ENCODE data around the gene MGRN1. TPM values are rescaled to one million over a fixed set of nuclear protein-coding genes. Genes with fewer than 3 reads are reported as not detected.

The MGRN1 gene
- total RNA-seq, 1 experiment from 2014 or later: 24.0 TPM

DNA sequence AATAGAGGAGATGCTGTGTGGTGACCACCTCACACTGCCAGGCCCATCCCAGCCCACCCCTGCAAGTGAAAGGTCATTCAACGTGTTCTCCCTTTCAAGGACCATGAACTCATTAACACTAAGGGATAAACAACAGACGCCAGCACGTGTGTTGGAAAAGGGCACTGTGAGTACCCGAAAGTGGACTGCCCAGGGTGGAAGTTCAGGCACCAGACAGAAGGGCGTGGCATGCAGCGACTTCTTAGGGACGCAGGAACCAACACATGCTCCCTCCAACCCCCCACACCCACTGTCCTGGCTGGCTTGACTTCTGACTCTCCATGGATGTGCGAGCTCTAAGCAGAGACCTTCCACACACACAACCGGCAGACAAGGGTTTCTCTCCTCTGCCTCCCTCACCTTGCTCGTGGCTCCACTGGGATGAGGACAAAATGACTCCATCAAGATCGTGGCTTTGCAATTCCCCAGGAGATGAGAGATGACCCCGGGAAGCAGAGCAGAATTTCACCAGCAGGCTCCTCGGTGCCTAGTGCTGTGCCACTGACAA, 20.9 kb upstream of the MGRN1 start:
- no peak for DNase-seq (ENCODE audit: low read depth)

- no peak for DNase-seq (ENCODE audit: low read depth)
Observed at GRCh38 chr16:4604401-4604800, 20.2 kb upstream of the MGRN1 start.

DNA sequence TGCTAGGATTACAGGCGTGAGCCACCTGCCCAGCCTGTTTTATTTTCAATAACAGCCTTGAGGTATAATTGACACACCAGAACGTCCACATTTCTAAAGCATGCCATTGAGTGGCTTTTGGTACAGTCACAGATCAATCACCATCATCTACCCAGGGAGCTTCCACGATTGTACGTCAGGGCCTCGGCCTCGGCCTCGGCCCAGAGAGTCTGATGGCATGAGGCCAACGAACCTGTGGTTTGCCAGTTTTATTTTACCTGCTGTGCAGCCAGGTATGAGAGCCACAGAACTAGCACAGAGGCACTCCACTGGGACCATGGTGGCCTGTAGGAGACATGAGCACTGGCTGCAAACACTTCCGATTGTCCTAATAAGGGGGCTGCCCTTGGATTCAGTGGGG, 18.3 kb upstream of the MGRN1 start:
- no peak for DNase-seq (ENCODE audit: low read depth)

DNA sequence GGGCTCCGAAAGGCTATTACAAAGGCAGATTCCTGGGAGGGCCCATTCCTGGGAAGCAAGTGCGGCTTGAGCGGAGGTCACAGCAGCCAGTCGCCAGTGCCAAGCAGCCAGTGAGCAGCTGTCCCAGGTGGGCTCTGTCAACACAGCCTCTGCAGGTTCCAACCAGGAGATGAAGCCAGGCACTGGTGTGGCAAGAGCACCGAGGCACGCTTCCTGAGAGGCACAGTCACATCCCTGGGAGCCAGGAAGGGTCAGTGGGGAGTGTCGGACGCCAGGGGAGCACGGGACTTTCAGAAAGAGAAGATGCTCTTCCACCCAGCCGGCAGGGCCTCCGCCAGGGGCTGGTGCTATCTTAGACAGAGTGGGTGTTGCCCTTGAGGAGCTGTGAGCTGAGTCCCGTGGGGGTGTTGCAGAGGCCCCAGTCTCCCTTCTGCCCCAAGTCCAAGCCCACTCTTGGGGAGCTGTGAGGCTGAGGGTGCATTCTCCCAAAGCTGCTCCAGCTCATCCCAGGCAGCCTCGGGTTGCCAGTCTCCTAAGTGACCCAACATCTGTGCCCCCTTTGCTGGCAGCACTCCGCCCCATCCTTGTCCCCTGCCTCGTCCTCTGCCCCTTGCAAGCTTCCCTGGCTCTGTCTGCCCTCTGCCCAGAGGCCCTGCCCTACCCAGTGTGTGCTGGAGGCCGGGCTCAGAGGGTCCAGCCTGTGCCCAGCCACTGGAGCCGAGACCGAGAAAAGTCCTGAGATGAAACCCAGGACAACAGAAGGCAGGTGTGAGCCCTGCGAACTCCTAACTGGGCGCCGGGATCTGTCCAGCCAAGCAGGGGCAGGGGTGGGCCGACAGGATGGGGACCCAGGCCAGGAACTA, 16.6 kb upstream of the MGRN1 start:
- no peak for DNase-seq (ENCODE audit: low read depth)

GRCh38 chr16:4608704-4608980, 16.0 kb upstream of the MGRN1 start:
- DNase-seq (ENCODE audit: low read depth): no peak

GRCh38 chr16:4609200-4610010, 15.2 kb upstream of the MGRN1 start:
- DNase-seq (ENCODE audit: low read depth): no peak

DNA sequence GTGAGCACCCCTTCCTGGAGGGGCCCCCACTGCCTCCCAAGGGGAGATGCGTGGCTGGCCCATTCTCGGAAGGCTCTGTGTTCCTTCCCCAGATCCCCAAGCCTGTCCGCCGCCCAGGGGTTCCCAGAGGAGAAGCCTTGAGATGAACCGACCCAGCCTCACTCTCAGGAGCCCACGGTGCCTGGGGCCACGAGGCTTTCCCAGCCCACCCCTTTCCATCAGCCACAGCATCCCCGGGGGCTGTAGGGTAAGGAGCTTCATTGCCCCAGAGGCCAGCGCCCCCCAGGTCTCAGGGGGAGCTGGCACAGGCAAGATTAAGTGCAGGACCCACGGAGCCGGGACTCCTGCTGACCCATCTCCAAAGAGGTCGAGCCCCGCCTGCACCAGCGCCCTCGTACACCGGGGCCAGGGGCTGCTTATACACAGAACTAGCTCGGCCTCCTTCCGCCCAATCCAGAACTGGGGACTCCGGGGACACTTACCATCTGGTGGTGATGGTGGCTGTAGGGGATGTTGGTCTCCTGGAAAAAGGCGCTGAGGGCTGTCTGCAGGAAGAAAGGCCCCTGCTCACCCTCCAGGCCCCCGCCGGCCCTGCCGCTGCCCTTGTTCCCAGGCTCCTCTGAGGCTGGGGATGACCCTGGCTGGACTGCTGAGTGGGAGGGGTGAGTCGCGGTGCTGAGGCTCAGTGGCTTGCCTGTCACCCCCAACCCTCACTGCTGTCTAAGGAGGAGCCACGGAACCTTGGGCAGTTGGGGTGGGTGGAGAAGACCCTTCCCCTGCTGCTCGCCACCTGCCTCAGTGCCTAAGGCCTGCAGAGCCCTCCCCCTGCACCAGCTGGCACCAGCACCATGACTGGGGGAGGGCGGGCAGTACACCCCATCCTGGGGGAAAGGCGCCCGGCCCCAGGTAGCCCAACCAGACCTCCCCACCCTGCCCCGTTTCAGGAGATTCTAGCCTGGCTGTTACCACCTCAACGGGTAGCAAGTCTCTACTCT, 14.3 kb upstream of the MGRN1 start:
- no peak for DNase-seq (ENCODE audit: low read depth)

- no peak for DNase-seq (ENCODE audit: low read depth)
Observed at GRCh38 chr16:4611337-4612021, 13.1 kb upstream of the MGRN1 start.

DNA sequence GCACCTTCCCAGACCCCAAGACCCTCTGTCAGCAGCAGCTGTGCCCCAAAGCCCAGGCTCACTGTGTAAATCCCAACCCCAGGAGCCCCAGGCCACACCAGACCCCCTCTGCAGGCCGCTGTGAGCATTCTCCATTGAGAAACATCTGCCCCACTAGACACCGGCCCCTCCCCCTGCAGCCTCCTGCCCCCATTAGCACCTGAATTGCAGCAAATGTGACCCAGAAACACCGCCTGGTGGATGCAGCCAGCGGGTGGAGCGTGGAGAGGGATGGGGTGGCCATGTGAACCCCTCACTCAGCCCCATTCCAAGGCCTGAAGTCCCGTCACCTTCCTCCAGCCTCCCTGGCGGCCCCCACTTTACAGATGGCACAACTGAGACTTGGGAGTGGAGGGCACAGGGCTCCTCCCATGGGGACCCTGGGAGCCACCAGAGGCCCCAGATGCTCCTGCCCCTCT, 12.1 kb upstream of the MGRN1 start:
- DNase-seq (ENCODE audit: low read depth): no peak

DNA sequence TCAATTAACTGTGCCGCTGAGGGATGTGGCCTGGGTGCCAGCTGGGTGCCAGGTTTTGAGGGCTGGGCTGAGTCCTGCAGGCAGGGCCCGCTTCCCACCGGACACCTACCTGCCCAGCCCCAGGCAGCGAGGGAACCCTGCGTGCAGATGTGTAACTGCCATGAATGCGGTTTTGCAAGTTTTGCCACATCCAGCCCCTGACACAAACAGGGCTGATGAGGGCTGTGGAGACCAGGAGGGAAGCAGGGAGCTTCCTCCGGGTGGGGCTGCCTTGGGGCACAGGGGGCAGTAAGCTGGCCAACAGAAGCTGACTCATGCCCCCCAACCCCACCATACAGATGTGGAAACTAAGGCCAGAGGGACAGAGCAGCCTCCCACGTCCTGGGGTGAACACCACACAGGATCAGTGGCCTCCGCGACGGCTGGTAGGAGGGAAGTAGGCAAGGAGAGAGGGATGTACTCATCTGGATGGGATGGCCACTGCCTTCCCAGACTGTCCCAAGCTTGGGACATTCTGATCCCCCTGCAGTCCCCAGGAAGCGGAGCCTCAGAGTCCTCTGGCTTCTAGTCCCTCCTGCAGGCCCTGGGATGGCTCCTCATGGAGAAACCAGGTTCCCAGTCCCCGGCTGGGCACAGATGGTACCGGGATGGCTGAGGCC, 11.5 kb upstream of the MGRN1 start:
- no peak for DNase-seq (ENCODE audit: low read depth)

- DNase-seq (ENCODE audit: low read depth): peak; percentile 26
Observed at GRCh38 chr16:4613636-4614570, 10.7 kb upstream of the MGRN1 start.

DNA sequence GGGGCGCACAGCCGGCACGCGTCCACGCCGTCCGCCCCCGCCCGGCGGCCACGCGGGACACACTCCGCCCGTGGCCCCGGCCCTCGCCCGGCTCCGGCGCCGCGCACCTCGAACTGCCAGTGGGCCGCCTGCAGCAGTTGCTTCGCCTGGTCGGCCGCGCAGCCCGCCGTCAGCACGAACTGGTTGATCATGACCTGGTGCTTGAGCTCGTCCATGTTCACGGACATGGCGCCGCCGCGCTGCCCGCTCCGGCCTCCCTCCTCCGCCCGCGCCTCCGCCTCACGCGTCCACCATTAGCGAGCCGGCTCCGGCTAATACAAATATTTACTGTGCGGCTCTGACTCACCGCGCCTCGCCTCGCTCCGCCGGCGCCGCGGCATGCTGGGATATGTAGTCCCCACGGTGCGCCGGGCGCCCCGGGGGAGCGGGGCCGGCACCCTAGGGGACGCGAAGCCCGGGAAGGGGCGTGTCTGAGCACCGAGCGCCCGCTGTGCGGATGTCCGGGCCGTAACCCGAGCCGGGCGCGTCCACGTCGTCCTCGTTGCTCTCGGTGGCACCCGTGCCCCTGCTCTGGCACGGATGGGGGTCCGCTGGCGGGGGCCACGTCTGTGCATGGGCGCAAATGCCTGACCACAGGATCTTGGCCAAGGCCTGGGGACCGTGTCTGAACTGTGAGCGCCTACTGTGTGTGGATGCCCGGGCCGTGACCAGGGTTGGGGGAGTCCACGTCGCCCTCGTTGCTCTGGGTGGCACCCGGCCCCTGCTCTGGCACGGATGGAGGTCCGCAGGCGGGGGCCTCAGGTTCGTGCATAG, 9.8 kb upstream of the MGRN1 start, which contains the start of gene UBALD1:
UBALD1 (minus strand) TSS at position 318 of the 813 bp plus-strand sequence; CDS start at position 227, 91 bp downstream.
- DNase-seq (ENCODE audit: low read depth): peak; percentile 89

- DNase-seq (ENCODE audit: low read depth): no peak
Observed at GRCh38 chr16:4615384-4616046, 9.1 kb upstream of the MGRN1 start.

GRCh38 chr16:4616047-4616811, 8.4 kb upstream of the MGRN1 start:
- peak; percentile 99 for DNase-seq (ENCODE audit: low read depth)

GRCh38 chr16:4617880-4618279, 6.7 kb upstream of the MGRN1 start:
- DNase-seq (ENCODE audit: low read depth): no peak

DNA sequence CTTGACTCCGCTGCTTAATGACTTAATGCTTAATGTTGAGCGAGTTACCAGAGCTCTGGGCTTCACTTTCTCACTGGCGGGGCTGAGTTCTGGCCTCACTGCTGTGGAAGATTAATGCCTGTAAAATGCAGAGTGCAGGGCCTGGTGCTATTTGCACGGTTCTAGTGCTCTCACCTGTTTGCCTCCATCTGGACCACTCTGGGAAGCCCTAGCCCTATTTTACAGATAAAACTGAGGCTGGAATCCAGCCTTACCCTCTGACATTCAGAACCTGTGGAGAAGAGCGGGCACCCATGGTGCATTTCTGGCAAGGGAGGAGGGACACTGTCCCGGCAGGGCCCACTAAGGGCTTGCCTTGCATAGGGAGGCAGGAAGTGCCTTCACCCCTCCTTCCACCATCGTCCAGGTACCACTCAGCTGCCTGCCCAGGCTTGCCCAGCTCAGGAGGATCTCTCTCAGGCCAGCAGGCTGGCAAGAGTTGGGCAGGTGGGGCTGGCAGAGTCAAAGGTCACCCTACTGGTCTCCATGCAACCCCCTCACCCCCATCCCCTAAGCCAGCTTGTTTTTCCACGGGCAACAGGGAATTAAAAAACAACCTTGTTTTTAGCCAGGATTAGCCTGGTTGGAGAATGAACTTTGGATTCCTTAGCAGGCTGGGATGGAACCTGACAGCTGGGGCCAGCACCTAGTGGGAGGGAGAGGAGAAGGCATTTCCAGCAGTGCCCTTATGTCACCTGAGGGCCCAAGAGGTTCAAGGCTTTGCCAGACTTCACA, 5.8 kb upstream of the MGRN1 start:
- no peak for DNase-seq (ENCODE audit: low read depth)
